NCI-H1092 treated with DMSO at 0.1 percent for 48 hours (cell line): ENCODE measurements around the gene GOLGA6L7.
"Not testable (repeated sequence)": the region's sequence is repeated elsewhere in the genome, so short reads cannot be mapped to it uniquely, and the experiment has no call there.

Source experiments
- DNase-seq: peaks from one replicate; lab custom pipeline; 2025; lab: John Stamatoyannopoulos, UW

Gene GOLGA6L7

DNA sequence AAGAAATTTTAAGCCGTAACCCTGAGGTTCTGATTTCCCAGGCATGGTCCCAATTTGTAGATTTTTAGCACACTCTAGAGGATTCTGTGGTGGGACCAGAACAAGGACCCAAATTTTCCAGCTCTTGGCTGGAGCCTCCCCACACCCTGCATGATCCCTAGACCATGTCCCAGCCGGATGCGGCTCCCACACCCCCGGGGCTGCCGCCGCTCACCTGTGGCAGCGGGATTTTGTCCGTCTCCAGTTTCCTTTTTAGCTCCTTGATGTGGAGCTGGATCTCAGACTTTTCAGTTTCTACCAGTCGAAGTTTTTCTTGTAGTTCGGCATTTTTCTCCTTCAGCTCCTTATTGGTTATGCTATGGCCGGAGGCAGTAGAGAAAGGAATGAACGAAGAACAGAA lies 4.9 kb downstream of the GOLGA6L7 start:
- not testable (repeated sequence) for DNase-seq

DNA sequence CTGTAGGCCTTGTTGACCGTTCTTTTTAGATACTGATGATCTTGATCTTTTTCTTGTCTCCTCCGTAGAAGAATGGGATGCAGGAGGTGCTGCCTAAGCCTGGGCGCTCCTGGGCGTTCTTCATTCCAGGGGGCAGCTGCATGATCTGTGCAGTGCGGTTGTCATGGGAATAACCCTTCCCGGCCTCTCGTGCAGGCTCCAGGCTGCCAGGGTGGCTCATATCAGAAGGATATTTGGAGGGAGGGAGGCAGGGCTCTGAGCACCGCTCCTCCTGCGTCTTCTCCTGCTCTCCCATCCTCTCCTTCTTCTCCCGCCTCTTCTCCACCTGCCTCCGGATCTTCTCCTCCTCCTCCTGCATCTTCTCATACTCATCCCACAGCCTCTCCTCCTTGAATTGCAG lies 6.2 kb downstream of the GOLGA6L7 start:
- DNase-seq = not testable (repeated sequence)

DNA sequence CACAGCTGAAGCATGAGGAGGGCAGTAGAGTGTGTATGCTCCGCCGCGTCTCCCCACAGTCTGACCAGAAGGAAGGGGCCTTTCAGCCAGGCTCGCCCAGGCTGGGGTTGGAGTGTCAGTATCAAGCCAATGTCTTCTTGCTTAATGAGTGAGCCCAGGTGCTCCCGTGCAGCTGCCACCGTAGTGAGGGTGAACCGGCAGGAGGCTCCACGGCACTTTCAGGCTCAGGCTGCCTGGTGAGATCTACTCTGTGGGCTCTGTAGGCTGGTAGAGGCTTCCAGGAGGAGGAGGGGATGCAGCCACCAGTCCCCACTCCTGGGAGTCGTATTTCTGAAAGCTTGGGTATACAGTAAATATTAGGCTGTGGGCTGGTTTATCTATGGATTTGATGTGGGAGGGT lies 8.2 kb downstream of the GOLGA6L7 start:
- DNase-seq = not testable (repeated sequence)

DNA sequence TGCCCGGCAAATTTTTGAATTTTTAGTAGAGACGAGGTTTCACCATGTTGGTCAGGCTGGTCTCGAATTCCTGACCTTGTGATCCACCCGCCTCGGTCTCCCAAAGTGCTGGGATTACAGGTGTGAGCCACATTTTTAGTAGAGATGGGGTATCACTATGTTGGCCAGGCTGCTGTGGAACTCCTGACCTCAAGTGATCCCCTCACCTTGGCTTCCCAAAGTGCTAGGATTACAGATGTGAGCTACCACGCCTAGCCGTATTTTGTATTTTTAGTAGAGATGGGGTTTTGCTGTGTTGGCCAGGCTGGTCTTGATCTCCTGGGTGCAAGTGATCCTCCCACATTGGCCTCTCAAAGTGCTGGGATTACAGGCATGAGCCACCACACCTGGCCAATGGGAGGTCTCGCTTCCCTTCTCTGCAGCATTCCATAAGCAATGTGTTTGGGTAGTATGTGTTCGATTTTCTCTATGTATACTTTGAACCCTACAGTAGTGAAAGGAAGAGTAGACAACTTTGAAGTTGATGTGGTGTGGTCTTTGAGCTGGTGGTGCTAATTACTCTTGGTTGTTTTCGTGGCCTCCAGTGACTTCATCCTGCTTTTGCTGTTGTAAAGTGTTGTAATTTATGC lies 13.4 kb downstream of the GOLGA6L7 start:
- not testable (repeated sequence) for DNase-seq

DNA sequence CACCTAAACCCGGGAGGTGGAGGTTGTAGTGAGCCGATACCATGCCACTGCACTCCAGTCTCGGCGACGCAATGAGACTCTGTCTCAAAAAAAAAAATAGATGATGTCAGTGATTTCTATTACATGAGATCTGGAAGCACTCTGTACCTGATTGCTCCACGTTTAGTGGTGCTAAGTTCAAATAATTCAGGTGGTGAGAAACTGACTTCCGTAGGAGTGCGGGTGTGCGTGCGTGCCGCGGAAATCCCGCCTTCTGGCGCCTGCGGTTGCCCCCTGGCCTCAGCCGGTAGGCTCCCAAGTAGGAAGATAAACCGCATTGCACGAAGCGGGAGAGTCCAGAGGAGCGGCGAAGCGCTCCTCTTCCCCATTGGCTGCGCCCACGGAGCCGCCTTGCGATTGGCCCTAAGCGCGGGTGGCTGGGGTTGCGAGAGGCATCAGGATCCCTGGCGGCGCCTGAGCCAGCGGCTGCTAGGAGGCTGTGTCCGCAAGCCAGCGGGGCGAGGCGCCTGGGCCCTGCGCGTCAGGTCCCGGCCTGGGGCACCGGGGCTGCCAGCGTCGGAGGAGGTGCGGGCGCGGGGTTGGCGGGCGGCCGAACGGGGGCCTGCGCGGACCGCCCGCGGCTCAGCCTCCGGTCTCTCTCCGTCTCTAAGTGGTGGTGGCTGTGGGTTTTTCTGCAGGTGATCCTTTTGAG lies 16.4 kb downstream of the GOLGA6L7 start:
- DNase-seq = peak; percentile 86

DNA sequence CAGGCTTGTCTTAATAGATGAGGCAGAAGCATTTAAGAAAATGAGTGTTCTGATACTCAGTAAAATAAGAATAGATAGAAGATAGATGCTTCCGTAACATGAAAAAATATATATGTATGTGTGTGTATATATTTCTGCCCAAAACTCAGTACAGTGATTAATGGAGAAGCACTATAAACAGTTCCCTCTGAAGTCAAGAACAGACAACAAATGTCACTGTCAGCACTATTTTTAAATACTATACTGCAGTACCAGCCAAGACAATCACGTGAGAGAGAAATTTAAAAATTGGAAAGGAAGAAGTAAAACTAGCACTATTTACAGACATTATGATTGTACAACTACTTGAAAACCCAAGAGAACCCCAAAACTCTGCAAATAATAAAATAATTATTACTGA lies 27.0 kb downstream of the GOLGA6L7 start:
- not testable (repeated sequence) for DNase-seq

DNA sequence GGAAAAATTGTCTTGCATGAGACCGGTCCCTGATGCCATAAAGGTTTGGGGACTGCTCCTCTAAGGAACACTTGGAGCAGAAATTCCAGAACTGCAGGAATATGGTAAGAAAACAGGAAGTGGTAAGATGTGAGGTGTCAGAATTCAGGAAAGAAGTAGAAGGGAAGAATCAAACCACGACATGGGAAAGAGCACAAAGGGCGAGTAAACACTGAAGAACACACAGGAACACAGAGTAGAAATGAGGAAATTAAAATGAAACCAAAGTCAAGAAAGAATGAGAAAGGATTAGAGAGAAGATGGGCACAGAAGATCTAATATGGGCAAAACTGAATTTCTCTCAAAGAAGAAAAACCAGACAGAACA lies 28.5 kb downstream of the GOLGA6L7 start:
- DNase-seq = not testable (repeated sequence)

DNA sequence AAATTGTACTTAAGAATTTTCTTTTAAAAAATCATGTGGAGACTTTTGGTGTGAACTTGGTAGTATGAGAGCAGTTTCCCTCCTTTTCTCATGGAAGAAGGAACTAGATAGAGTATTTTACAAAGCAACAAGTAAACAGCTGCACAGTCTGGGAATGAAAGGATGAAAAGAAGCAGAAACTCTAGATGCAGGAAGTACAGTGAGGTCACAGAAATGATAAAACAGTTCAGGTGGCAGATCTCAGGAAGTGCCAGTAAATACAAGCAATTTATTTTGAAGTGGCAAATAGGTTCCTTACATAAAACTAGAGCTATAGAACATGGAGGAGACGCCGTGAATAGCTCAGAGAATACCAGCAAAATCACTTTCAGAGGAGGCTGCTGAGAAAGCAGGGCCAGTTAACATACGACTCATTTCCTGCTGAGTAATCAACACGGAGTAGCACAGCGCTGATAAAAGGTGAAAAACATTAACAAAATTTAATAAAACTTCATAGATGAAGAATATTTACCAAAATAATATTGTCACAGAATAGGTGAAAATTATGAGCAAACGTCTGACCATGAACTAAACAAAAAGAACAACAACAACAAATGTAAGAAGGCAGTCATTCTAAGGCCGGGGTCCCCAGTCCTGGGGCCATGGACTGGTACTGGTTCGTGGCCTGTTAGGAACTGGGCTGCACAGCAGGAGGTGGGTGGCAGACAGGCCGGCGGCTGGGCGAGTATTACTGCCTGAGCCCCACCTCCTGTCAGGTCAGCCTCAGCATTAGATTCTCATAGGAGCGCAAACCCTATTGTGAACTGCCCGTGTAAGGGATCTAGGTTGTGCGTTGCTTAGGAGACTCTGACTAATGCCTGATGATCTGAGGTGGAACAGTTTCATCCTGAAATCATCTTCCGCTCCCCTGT lies 29.2 kb downstream of the GOLGA6L7 start:
- not testable (repeated sequence) for DNase-seq

DNA sequence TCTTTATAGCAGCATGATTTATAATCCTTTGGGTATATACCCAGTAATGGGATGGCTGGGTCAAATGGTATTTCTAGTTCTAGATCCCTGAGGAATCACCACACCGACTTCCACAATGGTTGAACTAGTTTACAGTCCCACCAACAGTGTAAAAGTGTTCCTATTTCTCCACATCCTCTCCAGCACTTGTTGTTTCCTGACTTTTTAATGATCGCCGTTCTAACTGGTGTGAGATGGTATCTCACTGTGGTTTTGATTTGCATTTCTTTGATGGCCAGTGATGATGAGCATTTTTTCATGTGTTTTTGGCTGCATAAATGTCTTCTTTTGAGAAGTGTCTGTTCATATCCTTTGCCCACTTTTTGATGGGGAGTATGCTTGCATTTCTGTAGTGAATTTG lies 30.3 kb downstream of the GOLGA6L7 start:
- DNase-seq = not testable (repeated sequence)

DNA sequence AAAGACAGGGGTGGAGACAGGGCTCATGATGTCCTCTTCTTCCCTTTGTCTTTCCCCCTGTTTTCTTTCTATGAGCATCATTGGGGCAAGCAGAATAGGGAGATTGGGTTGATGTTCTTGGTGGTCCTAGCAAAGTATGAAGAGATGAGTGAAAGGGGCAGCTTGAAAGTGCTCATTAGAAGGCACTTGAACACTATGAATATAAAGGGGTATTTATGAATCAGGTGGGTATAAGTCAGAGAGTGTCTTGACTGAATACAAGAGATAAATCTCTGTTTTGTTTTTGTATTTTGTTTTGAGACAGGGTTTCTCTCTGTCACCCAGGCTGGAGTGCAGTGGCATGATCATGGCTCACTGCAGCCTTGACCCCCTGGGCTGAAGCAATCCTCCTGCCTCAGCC lies 34.4 kb downstream of the GOLGA6L7 start:
- DNase-seq = not testable (repeated sequence)

DNA sequence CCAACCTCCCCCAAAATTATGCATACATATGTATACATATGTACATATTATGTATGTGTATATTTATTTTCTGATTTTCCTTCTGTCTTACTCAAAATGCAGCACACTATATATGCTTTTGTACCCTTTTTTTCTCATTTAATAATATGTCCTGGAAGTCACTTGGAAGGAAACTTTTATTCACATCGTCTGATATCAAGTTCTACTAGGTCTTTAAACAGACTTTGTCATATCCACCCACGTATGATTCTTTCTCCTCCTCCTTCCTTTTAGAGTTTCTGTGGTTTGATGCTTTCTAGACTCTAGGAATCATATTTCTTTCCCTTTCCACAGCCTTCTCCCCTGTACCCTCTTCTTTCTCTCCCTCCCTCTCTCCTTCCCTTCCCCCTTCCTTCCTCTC lies 35.1 kb downstream of the GOLGA6L7 start:
- DNase-seq = not testable (repeated sequence)

DNA sequence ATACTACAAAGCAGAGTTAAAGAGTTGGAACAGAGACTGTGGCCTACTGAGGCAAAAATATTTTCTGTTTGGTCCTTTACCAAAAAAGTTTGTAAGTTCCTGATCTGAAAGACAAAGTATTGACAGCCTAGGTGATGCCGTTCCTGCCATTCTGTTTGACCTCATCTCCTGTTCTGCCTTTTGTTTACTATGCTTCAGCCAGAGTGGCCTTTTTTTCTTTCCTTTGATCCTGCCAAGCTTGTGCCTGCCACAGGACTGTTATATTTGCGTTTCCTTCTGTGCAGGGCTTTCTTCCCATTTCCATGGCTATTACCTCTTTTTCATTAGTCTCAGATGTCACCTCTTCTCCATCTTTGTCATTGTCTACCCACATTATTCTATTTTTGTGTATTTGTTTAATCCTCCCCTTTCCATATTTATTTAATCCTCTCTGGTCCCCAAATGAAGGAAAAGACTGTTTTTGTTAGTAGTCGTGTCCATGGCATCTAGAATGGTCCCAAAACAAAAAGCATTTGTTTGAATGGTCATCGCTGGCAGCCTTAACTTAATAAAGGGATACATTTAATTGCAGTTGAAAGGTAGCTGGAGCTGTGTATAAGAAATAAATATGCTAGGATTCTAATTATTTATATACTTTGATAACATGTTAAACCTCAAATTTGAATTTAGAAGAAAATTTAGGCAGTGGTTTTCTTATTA lies 36.4 kb downstream of the GOLGA6L7 start:
- not testable (repeated sequence) for DNase-seq

DNA sequence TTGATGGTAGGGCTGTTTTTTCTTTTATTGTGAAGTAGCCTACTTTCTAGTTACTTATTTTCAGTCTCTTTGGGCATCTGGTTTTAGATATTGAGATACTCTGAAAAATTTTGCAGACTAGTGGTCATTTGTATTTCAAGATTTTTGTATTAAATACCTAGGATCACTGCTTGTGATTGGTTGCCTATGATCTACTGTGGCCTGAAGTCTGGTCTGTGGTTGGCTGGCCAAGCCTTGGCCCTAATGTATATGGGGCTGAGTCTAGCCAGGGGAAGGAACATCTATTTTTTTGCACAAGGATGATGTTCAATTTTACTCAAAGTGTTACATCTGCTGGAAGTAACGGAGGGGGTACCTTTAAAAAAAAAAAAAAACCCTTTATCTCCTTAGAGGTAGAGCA lies 38.0 kb downstream of the GOLGA6L7 start:
- DNase-seq = not testable (repeated sequence)

DNA sequence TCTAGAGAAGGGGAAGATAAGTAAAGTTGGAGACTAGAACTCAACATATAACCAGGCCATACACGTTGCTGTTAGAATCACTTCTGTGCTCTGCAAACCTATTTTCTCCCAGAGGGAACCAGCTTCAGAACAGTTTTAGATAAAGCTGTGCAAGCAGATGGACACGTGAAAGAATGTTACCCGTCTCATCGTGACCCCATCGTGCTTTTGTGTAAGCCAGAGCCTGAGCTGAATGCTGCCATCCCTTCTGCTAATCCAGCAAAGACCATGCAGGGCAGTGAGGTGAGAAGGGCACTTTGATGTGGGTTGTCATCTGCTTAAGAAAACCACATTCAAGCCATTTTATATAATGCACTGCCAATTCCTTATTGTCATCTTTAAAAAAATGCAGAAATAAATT lies 40.3 kb downstream of the GOLGA6L7 start:
- not testable (repeated sequence) for DNase-seq

DNA sequence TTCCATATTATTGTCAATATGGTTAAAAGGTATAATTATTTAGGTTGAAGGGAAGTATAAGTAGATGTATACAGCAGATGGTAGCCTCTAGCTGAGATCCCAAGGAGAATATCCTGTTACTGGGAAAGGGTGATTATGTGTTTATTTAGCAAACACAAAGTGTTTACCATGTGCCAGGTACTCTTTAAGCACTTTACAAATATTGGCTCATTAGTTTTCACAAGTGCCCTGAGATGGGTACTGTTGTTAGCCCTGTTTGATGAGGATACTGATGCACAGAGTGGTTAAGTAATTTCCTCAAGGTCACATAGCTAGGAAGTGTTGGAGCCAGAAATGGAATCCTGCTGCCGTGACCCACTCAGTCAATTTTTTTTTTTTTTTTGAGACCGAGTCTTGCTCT lies 48.1 kb downstream of the GOLGA6L7 start:
- peak; percentile 74 for DNase-seq

DNA sequence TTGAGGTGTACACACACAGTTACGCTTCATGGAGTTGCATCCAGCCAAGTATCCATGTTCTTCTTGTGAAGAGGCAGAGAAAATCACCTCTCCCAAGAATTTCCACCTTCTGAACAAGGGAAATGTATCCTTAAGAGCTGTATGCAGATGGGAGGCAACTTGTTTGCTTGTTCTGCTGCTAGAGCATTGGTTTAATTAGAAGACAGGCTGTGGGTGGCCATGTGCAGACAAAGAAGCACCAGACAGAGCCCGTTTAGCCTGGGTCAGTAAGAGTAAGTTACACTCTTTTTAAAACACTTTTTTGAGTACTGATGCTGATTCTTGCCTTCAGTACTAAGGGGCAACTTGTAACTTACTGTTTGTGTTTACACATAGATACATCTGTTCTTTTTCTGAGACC lies 50.2 kb downstream of the GOLGA6L7 start:
- DNase-seq = not testable (repeated sequence)

DNA sequence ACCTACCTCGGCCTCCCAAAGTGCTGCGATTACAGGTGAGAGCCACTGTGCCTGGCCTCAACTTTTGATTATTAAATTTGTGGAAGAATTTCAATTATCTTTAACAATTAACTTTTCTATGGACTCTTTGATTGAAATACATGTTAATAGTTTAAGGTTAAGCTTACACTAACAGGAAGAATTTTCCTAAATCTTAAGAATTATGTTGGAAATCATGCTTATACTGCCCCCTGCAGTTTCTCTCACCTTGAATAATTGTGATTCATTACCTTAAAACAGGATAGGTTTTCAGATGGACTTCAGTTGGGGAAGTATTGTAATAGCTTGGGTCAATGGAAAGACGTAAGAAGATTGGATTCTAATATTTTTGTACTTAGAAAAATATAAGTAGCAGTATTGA lies 54.2 kb downstream of the GOLGA6L7 start:
- DNase-seq = not testable (repeated sequence)
